Measurements from ENCODE around the gene SIK2.
A peak's percentile ranks its signal among the peaks of the same experiment; 100 is the strongest.

SIK2 gene

DNA sequence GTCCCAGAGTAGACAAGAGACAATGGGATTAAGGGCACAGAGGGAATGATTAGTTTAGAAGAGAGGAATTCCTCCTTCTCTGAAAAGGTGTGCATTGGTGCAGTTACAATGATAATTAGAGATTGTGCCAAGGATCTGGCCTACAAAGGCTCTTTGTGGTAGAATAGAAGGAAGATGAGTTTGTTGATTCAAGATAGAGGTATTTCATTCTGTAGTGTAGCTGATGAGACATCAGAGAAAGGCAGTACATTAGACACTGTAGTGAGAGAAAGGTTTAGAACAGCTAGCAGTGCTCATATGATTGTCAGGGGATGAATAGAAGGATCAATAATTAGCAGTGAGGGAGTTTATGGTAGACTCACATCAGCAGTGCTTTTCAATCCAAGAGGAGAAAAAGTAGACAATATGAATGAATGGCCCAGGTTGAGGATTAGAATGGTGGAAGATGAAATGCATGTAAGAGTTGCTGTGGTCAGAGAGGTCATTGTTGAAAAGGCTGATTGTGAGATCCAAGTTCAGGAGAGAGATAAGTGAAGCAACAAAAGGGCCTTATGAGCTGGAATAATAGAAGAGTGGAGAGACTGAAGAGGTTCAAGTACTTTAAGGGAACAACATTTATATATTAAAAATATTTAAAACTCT is 28.9 kb downstream of the SIK2 start:
- H2BK15ac ChIP-seq (replicated peaks; ENCODE audit: low read depth) = no peak overlapping the region
- H3K9ac ChIP-seq (ENCODE audit: low read length) = no peak overlapping the region
- H3K27ac ChIP-seq (ENCODE audit: low read depth, low read length) = no peak overlapping the region
- no peaks in the 10 kb centered on the region for H3K36me3 ChIP-seq (ENCODE audit: control insufficient read depth, insufficient read depth, low read length)
- no peaks in the 10 kb centered on the region for H3K79me1 ChIP-seq (ENCODE audit: low read length)
- no peak overlapping the region for H3K18ac ChIP-seq (ENCODE audit: low read length)
- no peaks in the 10 kb centered on the region for H3K4me1 ChIP-seq (ENCODE audit: control insufficient read depth, low read depth, low read length)
- no peak overlapping the region for H2AK5ac ChIP-seq (ENCODE audit: low read length)
- H3K27me3 ChIP-seq (ENCODE audit: insufficient read depth, low read length, poor library complexity) = no peaks in the 10 kb centered on the region
- H3K56ac ChIP-seq (ENCODE audit: low read length) = no peak overlapping the region
- H3K4me3 ChIP-seq (ENCODE audit: low read length) = no peak overlapping the region
- no peak overlapping the region for H4K8ac ChIP-seq (ENCODE audit: low read depth, low read length)
- no peaks in the 10 kb centered on the region for H3K79me2 ChIP-seq (ENCODE audit: control insufficient read depth, insufficient read depth, low read length)
- H3K4me2 ChIP-seq (ENCODE audit: low read length) = no peak overlapping the region
- DNase-seq = no peak
- no peak overlapping the region for H2BK120ac ChIP-seq (ENCODE audit: low read depth, low read length)
- H4K5ac ChIP-seq (ENCODE audit: low read length) = no peak overlapping the region
- H2BK5ac ChIP-seq (ENCODE audit: low read length) = no peak overlapping the region
- H3K4ac ChIP-seq (ENCODE audit: low read depth, low read length) = no peak overlapping the region
- H3K23ac ChIP-seq (ENCODE audit: low read length) = no peak overlapping the region

GRCh38 chr11:111631666-111632039 is 29.4 kb downstream of the SIK2 start:
- H4K8ac ChIP-seq (ENCODE audit: low read depth, low read length) = no peak overlapping the region
- no peaks in the 10 kb centered on the region for H3K27me3 ChIP-seq (ENCODE audit: insufficient read depth, low read length, poor library complexity)
- H3K4me1 ChIP-seq (ENCODE audit: control insufficient read depth, low read depth, low read length) = no peaks in the 10 kb centered on the region
- H3K4ac ChIP-seq (ENCODE audit: low read depth, low read length) = no peak overlapping the region
- H3K36me3 ChIP-seq (ENCODE audit: control insufficient read depth, insufficient read depth, low read length) = no peaks in the 10 kb centered on the region
- no peaks in the 10 kb centered on the region for H3K79me2 ChIP-seq (ENCODE audit: control insufficient read depth, insufficient read depth, low read length)
- no CpG with 5 or more reads among the region's 3 CpGs for whole genome bisulfite sequencing (ENCODE audit: extremely low coverage, insufficient coverage, low lambda C conversion rate)
- H3K27ac ChIP-seq (ENCODE audit: low read depth, low read length) = no peak overlapping the region
- H3K9ac ChIP-seq (ENCODE audit: low read length) = no peak overlapping the region
- H3K23ac ChIP-seq (ENCODE audit: low read length) = no peak overlapping the region
- H2AK5ac ChIP-seq (ENCODE audit: low read length) = no peak overlapping the region
- no peak overlapping the region for H3K4me3 ChIP-seq (ENCODE audit: low read length)
- DNase-seq = peak; percentile 22
- H3K56ac ChIP-seq (ENCODE audit: low read length) = no peak overlapping the region
- no peak overlapping the region for H3K4me2 ChIP-seq (ENCODE audit: low read length)
- H2BK15ac ChIP-seq (replicated peaks; ENCODE audit: low read depth) = no peak overlapping the region
- H3K79me1 ChIP-seq (ENCODE audit: low read length) = no peaks in the 10 kb centered on the region
- no peak overlapping the region for H2BK5ac ChIP-seq (ENCODE audit: low read length)
- H4K5ac ChIP-seq (ENCODE audit: low read length) = no peak overlapping the region
- H3K18ac ChIP-seq (ENCODE audit: low read length) = no peak overlapping the region
- H2BK120ac ChIP-seq (ENCODE audit: low read depth, low read length) = no peak overlapping the region

DNA sequence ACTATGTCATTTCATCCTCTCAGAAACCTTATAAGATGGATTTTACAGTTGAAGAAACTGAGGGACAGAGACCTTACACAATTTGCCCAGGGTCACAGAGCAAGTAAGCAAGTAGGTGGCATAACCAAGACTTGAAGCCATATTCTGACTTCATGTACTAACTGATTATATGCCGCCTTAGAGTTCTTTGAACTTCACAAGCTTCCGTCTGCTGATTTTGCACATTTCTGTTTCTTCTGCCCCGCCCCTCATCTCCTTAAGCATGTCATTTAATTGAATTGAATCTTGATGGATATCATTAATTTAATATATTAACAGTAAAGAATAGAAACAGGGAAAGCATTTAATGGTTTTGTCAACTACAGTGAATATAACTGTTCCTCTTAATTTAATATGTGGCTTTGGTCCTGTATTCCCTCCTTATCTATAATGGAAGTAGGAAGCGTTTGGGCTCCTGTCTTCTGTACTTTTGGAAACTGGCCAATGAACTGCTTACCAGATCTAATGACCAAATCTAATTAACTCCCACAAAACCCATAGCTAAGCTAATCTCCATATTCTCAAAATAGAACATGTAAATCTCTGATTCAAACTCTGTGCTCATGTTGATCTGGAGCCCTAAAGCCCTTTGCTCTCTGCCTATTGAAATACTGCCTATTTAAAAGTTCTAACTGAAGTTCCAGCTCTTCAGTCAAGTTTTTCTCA is 30.4 kb downstream of the SIK2 start:
- no CpG with 5 or more reads among the region's 4 CpGs for WGBS (ENCODE audit: extremely low coverage, insufficient coverage, low lambda C conversion rate)
- Histone ChIP-seq H3K4me2 (ENCODE audit: low read length) (no peak overlapping the region), H2BK120ac (ENCODE audit: low read depth, low read length) (no peak overlapping the region), H3K56ac (ENCODE audit: low read length) (no peak overlapping the region), H3K27me3 (ENCODE audit: insufficient read depth, low read length, poor library complexity) (no peaks in the 10 kb centered on the region), H3K79me2 (ENCODE audit: control insufficient read depth, insufficient read depth, low read length) (no peaks in the 10 kb centered on the region), H3K36me3 (ENCODE audit: control insufficient read depth, insufficient read depth, low read length) (no peaks in the 10 kb centered on the region), H2BK5ac (ENCODE audit: low read length) (no peak overlapping the region), H4K8ac (ENCODE audit: low read depth, low read length) (no peak overlapping the region), H3K4ac (ENCODE audit: low read depth, low read length) (no peak overlapping the region), H3K9ac (ENCODE audit: low read length) (no peak overlapping the region), H3K4me3 (ENCODE audit: low read length) (no peak overlapping the region), H3K23ac (ENCODE audit: low read length) (no peak overlapping the region), H4K5ac (ENCODE audit: low read length) (no peak overlapping the region), H3K27ac (ENCODE audit: low read depth, low read length) (no peak overlapping the region), H3K79me1 (ENCODE audit: low read length) (no peaks in the 10 kb centered on the region), H2BK15ac (replicated peaks; ENCODE audit: low read depth) (no peak overlapping the region), H2AK5ac (ENCODE audit: low read length) (no peak overlapping the region), H3K4me1 (ENCODE audit: control insufficient read depth, low read depth, low read length) (no peaks in the 10 kb centered on the region), H3K18ac (ENCODE audit: low read length) (no peak overlapping the region)
- no peak for DNase-seq

- H2AK5ac ChIP-seq (ENCODE audit: low read length) = no peak overlapping the region
- H3K4me1 ChIP-seq (ENCODE audit: control insufficient read depth, low read depth, low read length) = peaks cover 2% of the 10 kb centered on the region
- H3K79me2 ChIP-seq (ENCODE audit: control insufficient read depth, insufficient read depth, low read length) = no peaks in the 10 kb centered on the region
- no peak overlapping the region for H4K5ac ChIP-seq (ENCODE audit: low read length)
- no peak overlapping the region for H4K8ac ChIP-seq (ENCODE audit: low read depth, low read length)
- no peak overlapping the region for H3K56ac ChIP-seq (ENCODE audit: low read length)
- no peak overlapping the region for H2BK15ac ChIP-seq (replicated peaks; ENCODE audit: low read depth)
- H2BK120ac ChIP-seq (ENCODE audit: low read depth, low read length) = no peak overlapping the region
- no peak overlapping the region for H3K23ac ChIP-seq (ENCODE audit: low read length)
- H2BK5ac ChIP-seq (ENCODE audit: low read length) = no peak overlapping the region
- no peak overlapping the region for H3K18ac ChIP-seq (ENCODE audit: low read length)
- H3K27me3 ChIP-seq (ENCODE audit: insufficient read depth, low read length, poor library complexity) = no peaks in the 10 kb centered on the region
- H3K36me3 ChIP-seq (ENCODE audit: control insufficient read depth, insufficient read depth, low read length) = no peaks in the 10 kb centered on the region
- WGBS (ENCODE audit: extremely low coverage, insufficient coverage, low lambda C conversion rate) = no CpG with 5 or more reads among the region's 3 CpGs
- no peak overlapping the region for H3K4me3 ChIP-seq (ENCODE audit: low read length)
- H3K27ac ChIP-seq (ENCODE audit: low read depth, low read length) = no peak overlapping the region
- no peak overlapping the region for H3K4ac ChIP-seq (ENCODE audit: low read depth, low read length)
- H3K4me2 ChIP-seq (ENCODE audit: low read length) = no peak overlapping the region
- H3K79me1 ChIP-seq (ENCODE audit: low read length) = no peaks in the 10 kb centered on the region
- DNase-seq = no peak
- no peak overlapping the region for H3K9ac ChIP-seq (ENCODE audit: low read length)
Measured at GRCh38 chr11:111633248-111633647, 31.0 kb downstream of the SIK2 start.

DNA sequence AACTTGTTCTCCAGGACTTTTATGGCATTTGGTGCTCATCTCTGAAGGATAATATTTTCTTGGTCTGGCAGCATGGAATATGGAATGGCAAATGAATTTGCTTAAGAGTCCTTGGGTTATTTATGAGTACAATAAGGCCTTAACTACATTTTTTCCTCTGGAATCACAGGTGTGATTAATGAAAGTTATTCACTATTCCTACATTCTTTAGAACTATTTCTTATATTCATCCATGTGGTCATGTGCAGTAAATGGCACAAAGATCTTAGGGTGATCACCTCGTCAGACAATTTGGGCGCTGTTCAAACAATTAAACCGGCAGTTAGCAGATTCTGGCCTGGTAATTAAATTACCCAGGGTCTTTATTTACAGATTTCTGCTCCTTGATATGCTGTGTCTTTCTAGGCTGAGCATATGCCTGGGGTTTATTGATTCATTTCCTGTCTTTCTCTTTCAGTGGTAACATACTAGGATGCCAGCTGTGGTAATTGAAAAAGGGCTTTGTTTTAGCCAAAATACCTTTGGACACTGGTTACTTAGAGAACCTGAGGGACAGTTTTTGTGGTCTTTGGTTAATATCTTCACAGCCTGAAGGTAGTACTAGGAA is 31.6 kb downstream of the SIK2 start:
- Histone ChIP-seq H4K5ac (ENCODE audit: low read length) (no peak overlapping the region), H3K23ac (ENCODE audit: low read length) (no peak overlapping the region), H3K79me2 (ENCODE audit: control insufficient read depth, insufficient read depth, low read length) (no peaks in the 10 kb centered on the region), H3K4ac (ENCODE audit: low read depth, low read length) (no peak overlapping the region), H3K79me1 (ENCODE audit: low read length) (no peaks in the 10 kb centered on the region), H3K56ac (ENCODE audit: low read length) (no peak overlapping the region), H2BK5ac (ENCODE audit: low read length) (no peak overlapping the region), H4K8ac (ENCODE audit: low read depth, low read length) (no peak overlapping the region), H3K27ac (ENCODE audit: low read depth, low read length) (no peak overlapping the region), H3K36me3 (ENCODE audit: control insufficient read depth, insufficient read depth, low read length) (no peaks in the 10 kb centered on the region), H2BK15ac (replicated peaks; ENCODE audit: low read depth) (no peak overlapping the region), H3K18ac (ENCODE audit: low read length) (no peak overlapping the region), H2BK120ac (ENCODE audit: low read depth, low read length) (no peak overlapping the region), H2AK5ac (ENCODE audit: low read length) (no peak overlapping the region), H3K4me1 (ENCODE audit: control insufficient read depth, low read depth, low read length) (peaks cover 2% of the 10 kb centered on the region), H3K27me3 (ENCODE audit: insufficient read depth, low read length, poor library complexity) (no peaks in the 10 kb centered on the region), H3K4me3 (ENCODE audit: low read length) (no peak overlapping the region), H3K4me2 (ENCODE audit: low read length) (no peak overlapping the region), H3K9ac (ENCODE audit: low read length) (no peak overlapping the region)
- no CpG with 5 or more reads among the region's 3 CpGs for WGBS (ENCODE audit: extremely low coverage, insufficient coverage, low lambda C conversion rate)
- DNase-seq = no peak

Measured in mesendoderm (in vitro differentiated cells).